ENCODE data around the gene FGF5. TPM values are rescaled to one million over a fixed set of nuclear protein-coding genes. Genes with fewer than 3 reads are reported as not detected.
"Not testable (repeated sequence)": the region's sequence is repeated elsewhere in the genome, so short reads cannot be mapped to it uniquely, and the experiment has no call there.

The FGF5 gene
- total RNA-seq, 1 donor, result 55.9 TPM

GRCh38 chr4:80311130-80311529 lies 44.7 kb downstream of the FGF5 start:
- DNase-seq (ENCODE audit: low read depth), result no peak
- no peak overlapping the region for H3K4me3 ChIP-seq (ENCODE audit: low read depth, low read length)
- no peak for TF ChIP-seq CTCF (IDR thresholded peaks at IDR 0.05; ENCODE audit: insufficient read depth, low read length)

- no peak overlapping the region for H3K4me3 ChIP-seq (ENCODE audit: low read depth, low read length)
- no peak for TF ChIP-seq CTCF (IDR thresholded peaks at IDR 0.05; ENCODE audit: insufficient read depth, low read length)
- no peak for DNase-seq (ENCODE audit: low read depth)
Observed at GRCh38 chr4:80312124-80312523, 45.7 kb downstream of the FGF5 start.

DNA sequence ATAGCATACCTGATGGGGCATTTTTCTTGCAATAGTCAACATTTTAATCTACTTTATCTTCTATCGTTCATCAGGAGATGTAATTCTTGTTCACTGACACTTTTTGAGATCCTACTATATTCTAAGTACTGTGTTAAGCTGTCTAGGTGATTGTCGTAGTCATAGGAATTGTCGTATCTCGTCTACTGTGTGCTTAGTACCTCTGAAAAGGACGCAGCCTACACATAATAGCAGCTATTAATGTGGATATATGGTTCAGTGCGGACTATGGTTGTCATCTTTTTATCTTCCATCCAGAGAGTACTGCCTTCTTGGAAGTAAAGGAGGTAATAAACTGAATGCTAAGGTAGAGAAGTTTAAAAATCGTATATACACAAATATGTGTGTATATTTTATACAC lies 47.2 kb downstream of the FGF5 start:
- no peak overlapping the region for H3K4me3 ChIP-seq (ENCODE audit: low read depth, low read length)
- no peak for TF ChIP-seq CTCF (IDR thresholded peaks at IDR 0.05; ENCODE audit: insufficient read depth, low read length)
- DNase-seq (ENCODE audit: low read depth), result no peak

DNA sequence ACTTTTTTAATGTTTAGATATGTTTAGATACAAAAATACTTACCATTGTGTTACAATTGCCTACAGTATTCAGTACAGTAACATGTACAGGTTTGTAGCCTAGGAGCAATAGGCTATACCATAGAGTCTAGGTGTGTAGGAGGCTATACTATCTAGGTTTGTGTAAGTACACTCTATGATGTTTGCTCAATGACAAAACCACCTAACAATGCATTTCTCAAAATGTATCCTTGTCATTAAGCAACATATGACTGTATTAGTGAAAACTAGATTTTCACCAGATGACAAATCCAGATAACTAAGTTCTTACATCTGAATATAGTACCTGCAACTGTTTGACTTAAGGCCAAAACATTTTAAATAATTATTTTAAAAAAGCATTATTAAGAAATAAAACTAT lies 49.4 kb downstream of the FGF5 start:
- H3K4me3 ChIP-seq (ENCODE audit: low read depth, low read length); DNase-seq (ENCODE audit: low read depth): not testable (repeated sequence)

GRCh38 chr4:80321341-80321740 lies 54.9 kb downstream of the FGF5 start:
- TF ChIP-seq CTCF (IDR thresholded peaks at IDR 0.05; ENCODE audit: insufficient read depth, low read length), result no peak
- DNase-seq (ENCODE audit: low read depth), result no peak
- no peak overlapping the region for H3K4me3 ChIP-seq (ENCODE audit: low read depth, low read length)

GRCh38 chr4:80321776-80322175 lies 55.3 kb downstream of the FGF5 start:
- TF ChIP-seq CTCF (IDR thresholded peaks at IDR 0.05; ENCODE audit: insufficient read depth, low read length), result peak; percentile 15
- no peak for DNase-seq (ENCODE audit: low read depth)
- no peak overlapping the region for H3K4me3 ChIP-seq (ENCODE audit: low read depth, low read length)

DNA sequence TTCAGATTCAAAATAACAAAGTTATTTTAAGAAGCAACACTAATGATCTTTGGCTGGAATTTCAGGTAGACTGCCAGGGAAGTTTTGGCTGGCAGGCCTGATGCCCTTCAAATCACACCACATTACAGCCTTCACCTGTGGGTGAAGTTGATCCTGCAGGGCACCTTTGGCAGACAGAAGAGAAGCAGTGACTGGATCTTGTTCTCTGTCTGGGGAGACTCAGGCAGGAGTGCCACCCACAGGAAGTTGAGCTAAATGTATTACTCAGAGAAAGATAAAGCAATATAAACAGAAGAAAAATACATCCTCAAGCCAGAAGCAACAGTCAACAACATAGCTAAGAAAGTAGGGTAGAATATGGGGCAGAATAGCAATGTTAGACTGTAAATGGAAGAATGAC lies 56.3 kb downstream of the FGF5 start:
- peak; percentile 70 for DNase-seq (ENCODE audit: low read depth)
- peak; percentile 42 for TF ChIP-seq CTCF (IDR thresholded peaks at IDR 0.05; ENCODE audit: insufficient read depth, low read length)
- no peak overlapping the region for H3K4me3 ChIP-seq (ENCODE audit: low read depth, low read length)

All from fibroblast of the aortic adventitia (primary cell).